ENCODE results near the gene CDC5L.

DNA sequence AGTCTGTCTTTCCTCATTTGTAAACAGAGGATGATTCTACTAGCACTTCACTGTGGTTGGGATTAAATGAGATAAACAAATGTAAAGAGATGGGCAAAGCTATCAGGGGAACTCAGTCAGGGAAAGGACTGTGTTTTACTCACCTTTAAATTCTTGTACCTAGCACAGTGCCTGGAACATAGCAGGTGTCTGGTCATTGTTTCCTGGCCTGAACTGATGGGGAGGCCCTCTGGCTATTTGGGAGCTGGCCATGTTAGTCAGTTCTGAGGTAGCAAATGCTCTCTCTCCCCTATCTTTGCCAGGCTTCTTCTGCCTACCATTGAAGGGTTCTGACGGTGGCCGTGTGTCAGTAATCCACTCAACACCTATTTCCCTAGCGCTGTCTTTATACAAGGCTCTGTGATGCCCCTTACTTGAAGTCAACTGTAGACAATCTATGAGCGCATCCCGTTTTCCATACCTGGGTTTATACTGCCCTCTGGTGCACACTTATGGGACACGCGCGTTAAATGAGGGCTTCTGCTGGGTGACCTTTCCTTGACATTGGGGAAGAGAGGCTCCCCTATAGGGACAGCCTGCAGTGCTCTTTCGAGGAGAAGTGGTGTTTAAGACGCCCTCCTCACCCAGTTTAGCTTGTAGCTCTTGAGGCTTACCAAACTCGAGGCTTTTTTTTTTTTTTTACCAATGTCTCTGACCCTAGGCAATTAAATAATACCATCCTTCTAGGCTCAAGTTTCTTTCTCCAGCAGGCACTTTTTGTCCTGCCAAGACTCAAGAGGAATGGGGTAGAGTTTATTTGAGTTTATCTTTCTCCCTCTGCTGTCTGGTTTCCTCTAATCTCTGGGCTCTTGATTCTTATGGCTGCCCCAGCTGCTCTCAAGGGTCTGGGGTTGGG, 49.0 kb upstream of the CDC5L start:
- TF ChIP-seq, protein P1, sequence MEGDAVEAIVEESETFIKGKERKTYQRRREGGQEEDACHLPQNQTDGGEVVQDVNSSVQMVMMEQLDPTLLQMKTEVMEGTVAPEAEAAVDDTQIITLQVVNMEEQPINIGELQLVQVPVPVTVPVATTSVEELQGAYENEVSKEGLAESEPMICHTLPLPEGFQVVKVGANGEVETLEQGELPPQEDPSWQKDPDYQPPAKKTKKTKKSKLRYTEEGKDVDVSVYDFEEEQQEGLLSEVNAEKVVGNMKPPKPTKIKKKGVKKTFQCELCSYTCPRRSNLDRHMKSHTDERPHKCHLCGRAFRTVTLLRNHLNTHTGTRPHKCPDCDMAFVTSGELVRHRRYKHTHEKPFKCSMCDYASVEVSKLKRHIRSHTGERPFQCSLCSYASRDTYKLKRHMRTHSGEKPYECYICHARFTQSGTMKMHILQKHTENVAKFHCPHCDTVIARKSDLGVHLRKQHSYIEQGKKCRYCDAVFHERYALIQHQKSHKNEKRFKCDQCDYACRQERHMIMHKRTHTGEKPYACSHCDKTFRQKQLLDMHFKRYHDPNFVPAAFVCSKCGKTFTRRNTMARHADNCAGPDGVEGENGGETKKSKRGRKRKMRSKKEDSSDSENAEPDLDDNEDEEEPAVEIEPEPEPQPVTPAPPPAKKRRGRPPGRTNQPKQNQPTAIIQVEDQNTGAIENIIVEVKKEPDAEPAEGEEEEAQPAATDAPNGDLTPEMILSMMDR (IDR thresholded peaks at IDR 0.05) = peak; percentile 70 to 82 (median 78)
- no peak for TF ChIP-seq POLR2A (IDR thresholded peaks at IDR 0.05)
